Stimulated activated CD4-positive, alpha-beta T cell treated with anti-CD3 and anti-CD28 coated beads, Interleukin-12 subunit alpha, Interleukin-12 subunit beta, amount 100 ng/mL, for 24 hours (primary cell): ENCODE measurements around the gene PIGC.

Experiments used
- DNase-seq, 2 experiments: peaks; one replicate each; pipeline ENCODE4 v3.0.0-alpha.2; 2020; ENCODE audit warnings: low read depth in 2 of 2

Gene PIGC

DNA sequence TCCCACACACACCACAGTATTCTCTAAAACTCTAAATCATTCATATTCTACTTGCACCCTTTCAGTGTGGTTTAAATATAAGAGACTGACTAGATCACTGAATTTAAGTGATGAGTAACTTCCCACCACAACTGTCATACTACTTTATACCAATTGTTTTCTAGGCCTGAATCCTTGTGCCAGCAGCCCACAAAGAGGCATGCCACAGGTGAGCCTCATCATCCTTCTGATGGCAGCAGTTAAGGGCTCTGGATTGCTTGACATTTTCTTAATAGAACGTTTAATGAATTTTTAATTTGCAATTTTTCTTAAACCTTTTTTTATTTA is 13.8 kb downstream of the PIGC start:
- DNase-seq = no peak

- DNase-seq = no peak
These were observed 14.3 kb downstream of the PIGC start for GRCh38 chr1:172429331-172430127.

DNA sequence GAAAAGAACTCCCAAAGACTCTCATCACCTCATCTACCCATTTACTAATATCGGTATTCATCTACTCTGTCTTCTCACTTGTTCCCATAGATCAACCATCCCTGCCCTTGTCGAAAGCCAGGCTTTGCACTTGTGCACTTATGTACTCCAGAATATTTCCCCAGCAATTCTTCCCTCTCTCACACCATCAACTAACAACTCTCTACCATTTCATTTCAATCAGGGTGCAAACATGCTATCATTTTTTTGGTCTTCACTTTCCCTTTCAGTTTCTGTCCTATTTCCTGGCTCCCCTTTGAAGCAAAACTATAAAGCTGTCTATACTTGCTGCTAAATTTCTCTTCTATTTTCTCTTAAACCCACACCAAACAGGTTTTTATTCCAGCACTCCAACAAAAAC is 16.7 kb downstream of the PIGC start:
- no peak for DNase-seq

GRCh38 chr1:172425339-172425738 is 18.5 kb downstream of the PIGC start:
- DNase-seq = no peak

DNA sequence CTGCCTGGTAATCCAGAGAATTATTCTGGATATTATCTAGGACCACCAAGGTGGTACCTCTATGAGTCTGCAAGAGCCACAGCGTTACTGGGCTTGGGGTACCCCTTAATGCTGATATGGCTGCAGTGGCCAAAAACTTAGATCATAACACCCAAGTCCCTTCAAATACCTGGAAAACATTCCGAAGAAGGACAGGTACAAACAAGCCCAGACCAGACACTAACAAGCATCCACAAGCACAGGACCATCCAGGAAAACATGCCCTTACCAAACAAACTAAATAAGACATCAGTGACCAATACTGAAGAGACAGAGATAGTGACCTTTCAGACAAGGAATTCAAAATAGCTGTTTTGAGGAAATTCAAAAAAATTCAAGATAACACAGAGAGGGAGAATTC is 20.5 kb downstream of the PIGC start:
- DNase-seq = no peak

DNA sequence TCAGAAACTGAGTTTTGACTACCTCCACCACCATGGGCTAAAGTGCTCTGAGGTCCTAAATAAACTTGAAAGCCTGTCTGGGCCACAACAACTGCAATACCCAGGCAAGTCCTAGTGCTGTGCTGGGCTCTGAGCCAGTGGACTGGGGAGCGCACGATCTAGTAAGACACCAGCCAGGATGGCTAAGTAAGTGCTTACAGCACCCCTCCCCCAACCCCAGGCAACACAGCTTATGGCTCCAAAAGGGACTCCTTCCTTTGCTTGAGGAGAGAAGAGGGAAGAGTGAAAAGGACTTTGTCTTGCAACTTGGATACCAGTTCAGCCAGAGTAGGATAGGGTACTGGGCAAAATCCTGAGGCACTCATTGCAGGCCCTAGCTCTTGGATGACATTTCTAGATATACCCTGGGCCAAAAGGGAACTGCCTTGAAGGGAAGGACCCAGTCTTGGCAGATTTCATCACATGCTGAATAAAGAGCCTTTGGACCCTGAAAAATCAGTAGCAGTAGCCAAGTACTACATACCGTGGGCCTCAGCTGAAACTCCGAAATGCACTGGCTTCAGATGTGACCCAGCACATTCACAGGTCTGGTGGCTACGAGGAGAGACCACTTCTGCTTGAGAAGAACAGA is 21.8 kb downstream of the PIGC start:
- DNase-seq = no peak

DNA sequence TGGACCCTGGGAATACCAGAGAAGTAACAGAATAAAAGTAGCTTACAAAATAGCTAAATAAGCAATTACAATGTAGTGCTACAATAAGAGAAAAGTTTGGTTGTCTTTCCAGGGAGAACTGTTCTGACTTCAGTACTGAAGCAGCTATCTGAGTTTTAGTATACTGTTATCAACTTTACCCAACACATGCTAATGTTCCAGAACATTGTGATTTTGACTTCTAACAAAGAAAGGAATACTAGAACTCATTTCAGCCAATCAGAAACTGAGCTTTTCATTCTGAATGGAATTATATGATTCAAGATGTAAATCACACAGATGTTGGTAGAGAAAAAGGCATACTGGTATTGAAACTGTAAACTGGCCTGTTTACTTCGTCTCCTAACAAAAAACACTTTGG is 23.5 kb downstream of the PIGC start, which contains the start of gene C1orf105:
Gene C1orf105, plus strand, starts transcription at position 301 of the 400 bp plus-strand sequence. CDS start 201 bp downstream, outside the sequence.
- DNase-seq = no peak

- DNase-seq = no peak
These were observed 26.3 kb downstream of the PIGC start for GRCh38 chr1:172417557-172417956.

DNA sequence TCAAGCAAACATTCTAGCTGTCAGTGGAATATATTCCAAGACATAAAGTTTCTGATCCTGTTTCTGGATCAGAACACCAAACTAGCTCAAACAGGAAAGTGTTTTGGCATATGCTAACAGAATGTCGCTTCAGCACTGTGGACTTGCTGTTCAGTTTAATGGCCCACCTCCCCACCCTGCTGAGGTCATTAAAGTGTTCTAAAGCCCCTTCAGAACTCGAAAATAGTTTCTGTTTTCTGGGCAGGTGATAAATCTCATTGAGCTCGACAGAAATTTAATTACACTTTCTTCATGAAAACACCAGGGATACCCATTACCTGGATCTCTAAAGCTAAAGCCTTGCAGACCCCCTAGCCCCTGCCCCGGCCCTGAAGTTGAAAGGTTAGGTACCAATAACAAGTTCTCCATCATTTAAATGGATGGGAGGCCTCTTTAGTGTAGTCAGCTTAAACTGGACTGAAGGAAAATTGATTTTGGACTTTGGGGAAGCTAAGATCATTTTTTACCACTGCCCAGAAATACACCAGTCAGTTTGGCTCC is 27.3 kb downstream of the PIGC start:
- DNase-seq = no peak

GRCh38 chr1:172414331-172414730 is 29.5 kb downstream of the PIGC start:
- DNase-seq = no peak

DNA sequence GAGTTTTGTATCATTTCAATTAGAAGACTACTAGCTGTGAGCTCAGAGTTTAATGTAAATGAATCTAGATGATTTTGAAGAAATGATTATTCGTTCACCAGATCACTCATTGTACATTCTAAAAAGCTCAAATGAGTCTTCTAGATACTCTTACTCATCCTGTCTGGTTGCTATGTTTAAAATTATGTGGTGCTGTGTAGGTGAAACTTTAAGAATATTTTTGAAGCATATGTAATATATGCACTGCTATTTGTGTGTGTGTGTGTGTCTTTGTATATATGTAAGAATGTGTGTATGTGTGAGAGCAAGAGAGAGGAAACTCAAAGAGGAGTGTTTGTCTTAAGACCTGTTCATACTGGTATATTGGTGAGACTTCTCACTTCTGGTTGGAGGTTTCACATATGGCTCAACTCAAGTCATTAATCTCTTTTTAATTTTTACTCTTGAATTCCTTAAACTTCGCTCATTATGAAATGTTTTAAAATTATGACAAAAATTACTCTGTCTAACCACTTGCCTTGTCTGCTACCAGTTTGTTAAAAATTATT is 32.0 kb downstream of the PIGC start:
- DNase-seq = no peak

- DNase-seq = no peak
These were observed 33.8 kb downstream of the PIGC start for GRCh38 chr1:172410027-172410426.

DNA sequence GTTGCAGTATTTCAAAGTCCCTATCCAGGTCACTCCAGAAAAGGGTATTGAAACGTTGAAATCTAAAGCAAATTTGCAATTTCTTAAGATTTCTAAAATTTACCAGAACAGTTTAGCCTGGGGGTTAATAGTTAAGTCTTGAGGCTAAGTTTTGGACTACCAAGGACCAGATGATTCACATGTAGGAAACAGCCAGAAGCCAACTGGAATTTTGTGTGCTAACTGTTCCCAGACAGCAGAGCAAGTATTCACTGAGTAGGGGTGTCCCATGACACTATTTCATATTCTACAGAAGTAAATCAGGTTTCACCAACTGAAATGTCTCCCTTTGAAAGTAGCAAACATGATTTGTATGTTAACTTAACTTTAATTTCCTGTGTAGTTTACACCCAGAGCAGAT is 34.9 kb downstream of the PIGC start:
- no peak for DNase-seq

DNA sequence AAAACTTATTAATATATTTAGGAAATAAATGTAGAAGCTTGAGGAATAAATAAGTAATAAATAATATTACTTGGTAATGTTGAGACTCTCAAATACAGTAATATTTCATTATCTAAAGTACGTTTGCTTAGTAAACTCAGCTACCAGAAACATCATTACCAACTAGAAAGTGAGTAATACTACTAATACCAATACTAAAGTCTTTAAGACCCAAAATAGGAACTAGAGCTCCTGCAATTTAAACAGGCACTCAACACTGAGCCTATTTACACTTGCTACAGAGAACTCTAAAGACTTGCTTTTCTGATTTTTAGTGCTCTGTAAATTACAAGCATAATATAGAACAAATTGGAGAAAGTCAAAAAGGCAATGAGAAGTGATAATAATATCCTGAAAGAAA is 36.9 kb downstream of the PIGC start:
- DNase-seq = no peak

- no peak for DNase-seq
These were observed 38.0 kb downstream of the PIGC start for GRCh38 chr1:172405912-172406311.

DNA sequence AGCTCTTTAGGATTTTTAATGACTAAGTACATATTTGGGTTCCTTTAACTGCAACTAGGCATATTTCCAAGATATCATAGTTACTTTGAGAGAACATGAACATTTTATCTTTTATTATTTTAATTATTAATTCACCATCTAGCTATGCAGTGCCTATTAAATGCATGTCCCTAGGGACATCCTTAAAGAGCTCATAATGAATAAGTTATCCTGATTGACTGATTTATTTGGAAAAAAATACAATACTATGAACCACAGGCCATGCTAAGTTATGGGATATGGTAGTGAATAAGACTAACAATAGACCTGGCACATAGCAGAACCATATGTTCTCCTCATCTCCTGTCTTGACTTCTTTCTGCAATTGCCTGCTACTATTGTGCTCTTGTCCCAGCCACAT is 39.7 kb downstream of the PIGC start:
- no peak for DNase-seq

- DNase-seq = no peak
These were observed 40.8 kb downstream of the PIGC start for GRCh38 chr1:172402878-172403569.

- no peak for DNase-seq
These were observed 42.0 kb downstream of the PIGC start for GRCh38 chr1:172401892-172402291.

DNA sequence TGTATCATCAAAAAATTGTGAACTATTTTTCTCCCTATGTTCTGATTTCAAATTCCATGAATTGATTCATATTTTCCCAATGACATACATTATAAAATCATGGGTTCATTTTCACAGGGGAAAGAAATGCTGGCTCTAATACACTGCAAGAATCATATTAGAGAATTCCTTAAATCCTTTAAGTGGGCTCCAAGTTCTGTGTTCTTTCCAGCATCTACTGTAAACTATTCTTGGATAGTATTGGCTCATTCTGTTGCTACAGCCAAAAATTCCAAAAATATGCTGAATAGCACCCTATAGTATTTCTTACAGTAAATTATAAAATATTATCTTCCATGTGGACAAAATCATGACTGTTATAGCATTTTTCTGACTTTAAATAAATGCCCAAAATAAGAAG is 42.4 kb downstream of the PIGC start:
- no peak for DNase-seq

DNA sequence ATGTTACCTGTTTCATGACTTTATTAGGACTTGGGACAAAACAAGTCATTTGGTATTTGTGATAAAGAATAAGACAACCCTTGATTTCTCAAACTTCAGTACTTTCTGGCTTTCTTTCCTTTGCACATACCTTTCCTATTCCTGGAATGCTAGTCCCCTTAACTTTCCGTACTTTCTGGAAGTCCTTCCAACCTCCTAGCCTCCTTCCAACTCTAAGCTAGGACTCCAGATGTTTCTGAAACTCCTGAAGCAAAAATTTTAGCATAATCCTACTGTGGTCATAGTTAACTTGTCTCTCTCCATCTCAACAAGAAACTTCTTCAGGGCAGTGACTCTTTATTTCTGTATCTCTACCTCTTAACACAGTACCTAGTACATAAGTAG is 43.2 kb downstream of the PIGC start:
- DNase-seq = no peak

- DNase-seq = no peak
These were observed 43.8 kb downstream of the PIGC start for GRCh38 chr1:172399756-172400721.
